C4-2B (cell line): ENCODE data around the gene EFCAB6.

Experiments used
- CTCF ChIP-seq: fragments of 450-650 bp; conservative IDR thresholded peaks from 2 replicates; pipeline ENCODE4 v1.5.1; 2017; ENCODE audit warnings: mild to moderate bottlenecking
- ZFX ChIP-seq: fragments of 450-650 bp; IDR thresholded peaks from 2 replicates; pipeline ENCODE4 v1.6.1; 2017

- TF ChIP-seq CTCF (no peak), ZFX (no peak)
These were observed 37.7 kb downstream of the EFCAB6 start for GRCh38 chr22:43774318-43774915.
